Measurements from ENCODE around the gene CEP170.

GRCh38 chr1:243267471-243267880 is 12.4 kb upstream of the CEP170 start:
- TF ChIP-seq CTCF (IDR thresholded peaks at IDR 0.05) (no peak), USF2 (CRISPR knock-in tag; IDR thresholded peaks at IDR 0.05) (no peak), CREB1 (CRISPR knock-in tag; IDR thresholded peaks at IDR 0.05) (no peak), ETV6 (CRISPR knock-in tag; IDR thresholded peaks at IDR 0.05) (no peak), RELA (CRISPR knock-in tag; IDR thresholded peaks at IDR 0.05; ENCODE audit: borderline replicate concordance) (no peak), E2F4 (CRISPR knock-in tag; IDR thresholded peaks at IDR 0.05; ENCODE audit: borderline replicate concordance, low read depth) (no peak), ZNF138 (CRISPR knock-in tag; conservative IDR thresholded peaks at IDR 0.05) (no peak), NFYB (CRISPR knock-in tag; conservative IDR thresholded peaks at IDR 0.05; ENCODE audit: low read depth) (no peak), MLX (CRISPR knock-in tag; IDR thresholded peaks at IDR 0.05) (no peak), MAX (CRISPR knock-in tag; IDR thresholded peaks at IDR 0.05) (no peak), TCF7 (CRISPR knock-in tag; IDR thresholded peaks at IDR 0.05; ENCODE audit: low read depth) (no peak), ZNF121 (CRISPR knock-in tag; IDR thresholded peaks at IDR 0.05) (no peak), ESRRA (CRISPR knock-in tag; IDR thresholded peaks at IDR 0.05; ENCODE audit: borderline replicate concordance) (no peak)

All from WTC11 (cell line).